H1 (cell line): Measurements from ENCODE around the gene SLC8A1. TPM values are rescaled to one million over a fixed set of nuclear protein-coding genes. Genes with fewer than 3 reads are reported as not detected.

Experiments
- CTCF ChIA-PET: fragments of 300-600 bp; sonication (Branson Sonifier 250); formaldehyde crosslinking; loops from one replicate; lab custom pipeline; 2021; ENCODE audit not compliant: partially characterized antibody; lab: Charles Lee
- POLR2A ChIA-PET: fragments of 300-600 bp; sonication (Branson Sonifier 250); formaldehyde crosslinking; loops from one replicate; lab custom pipeline; 2021; ENCODE audit warnings: inconsistent platforms; ENCODE audit not compliant: partially characterized antibody; lab: Charles Lee
- DNase-seq, 2 experiments: peaks; one replicate each; pipeline versions ENCODE4 v3.0.0 to v3.0.0-alpha.2; 2010 to 2022; ENCODE audit warnings: low spot score in 2 of 2, low read depth in 1 of 2, mixed read lengths in 1 of 2
- FAIRE-seq: peaks from 2 replicates; lab custom pipeline; 2011; peaks lifted over from hg19 to GRCh38; lab: Jason Lieb, UNC
- H2AFZ ChIP-seq: 2 replicates; pipeline ENCODE4 v1.8.1; 2012; ENCODE audit warnings: low read length, inconsistent platforms
- H2AK5ac ChIP-seq: 2 replicates; pipeline ENCODE4 v1.6.1; 2013; ENCODE audit warnings: low read depth, low read length
- H2BK120ac ChIP-seq: replicated peaks from 2 replicates; pipeline ENCODE3; 2013; ENCODE audit warnings: low read depth, low read length, inconsistent platforms
- H2BK12ac ChIP-seq: 2 replicates; pipeline ENCODE4 v1.6.1; 2013; ENCODE audit warnings: low read depth, low read length
- H2BK15ac ChIP-seq: 2 replicates; pipeline ENCODE4 v1.6.1; 2013; ENCODE audit warnings: low read length
- H2BK20ac ChIP-seq: 2 replicates; pipeline ENCODE4 v1.6.1; 2013; ENCODE audit warnings: low read length
- H2BK5ac ChIP-seq: 2 replicates; pipeline ENCODE4 v1.6.1; 2013; ENCODE audit warnings: low read depth, low read length
- H3K14ac ChIP-seq: 2 replicates; pipeline ENCODE4 v1.6.1; 2013; ENCODE audit warnings: inconsistent platforms; ENCODE audit not compliant: insufficient read length
- H3K18ac ChIP-seq: 2 replicates; pipeline ENCODE4 v1.6.1; 2013; ENCODE audit warnings: low read length; ENCODE audit errors: extremely low read depth
- H3K23ac ChIP-seq: 2 replicates; pipeline ENCODE4 v1.6.1; 2013; ENCODE audit warnings: inconsistent platforms; ENCODE audit not compliant: insufficient read length
- H3K23me2 ChIP-seq: 2 replicates; pipeline ENCODE4 v1.6.1; 2013; ENCODE audit warnings: low read depth, low read length
- H3K27ac ChIP-seq: 2 replicates; pipeline ENCODE4 v1.6.1; 2011; ENCODE audit warnings: low read depth, low read length, inconsistent platforms
- H3K27me3 ChIP-seq, 4 experiments: replicated peaks in 1 of 4; 1 replicate in 1 of 4; 2 replicates in 3 of 4; pipeline versions ENCODE4 v1.6.1 to v1.8.1; 2011 to 2013; ENCODE audit warnings: low read length in 3 of 4, mild to moderate bottlenecking in 3 of 4, inconsistent platforms in 2 of 4, mixed read lengths in 2 of 4, moderate library complexity in 1 of 4; ENCODE audit not compliant: control insufficient read depth in 3 of 4, insufficient read depth in 3 of 4; ENCODE audit errors: extremely low read depth in 1 of 4
- H3K36me3 ChIP-seq, 4 experiments: 2 replicates each; pipeline versions ENCODE4 v1.6.1 to v1.8.1; 2011 to 2013; ENCODE audit warnings: mild to moderate bottlenecking in 4 of 4, low read length in 3 of 4, moderate library complexity in 2 of 4, control low read depth in 1 of 4, inconsistent platforms in 1 of 4; ENCODE audit not compliant: insufficient read depth in 4 of 4, control insufficient read depth in 2 of 4
- H3K4ac ChIP-seq: replicated peaks from 2 replicates; pipeline ENCODE3; 2013; ENCODE audit warnings: low read length, low read depth, mixed read lengths, inconsistent platforms; ENCODE audit not compliant: insufficient read length
- H3K4me1 ChIP-seq, 4 experiments: replicated peaks in 1 of 4; 1 replicate in 1 of 4; 2 replicates in 3 of 4; pipeline versions ENCODE4 v1.6.1 to v1.8.1; 2011 to 2013; ENCODE audit warnings: low read length in 3 of 4, inconsistent platforms in 2 of 4, mixed read lengths in 1 of 4; ENCODE audit not compliant: insufficient read depth in 4 of 4, control insufficient read depth in 3 of 4
- H3K4me2 ChIP-seq, 2 experiments: 2 replicates each; pipeline versions ENCODE4 v1.6.1 to v1.8.1; 2011 to 2013; ENCODE audit warnings: low read depth in 2 of 2, low read length in 2 of 2, control low read depth in 1 of 2, inconsistent platforms in 1 of 2, mild to moderate bottlenecking in 1 of 2; ENCODE audit not compliant: insufficient read depth in 1 of 2
- H3K4me3 ChIP-seq, 4 experiments: fragments of 200-600, 300-600 bp in 1 of 4; sonication (generic), shearing (Covaris generic), sonication (Bioruptor Twin) in 1 of 4; 2 replicates each; pipeline versions ENCODE4 v1.5.1 to v1.8.1; 2011 to 2016; ENCODE audit warnings: low read length in 4 of 4, low read depth in 3 of 4, control low read depth in 2 of 4, inconsistent platforms in 2 of 4, mild to moderate bottlenecking in 2 of 4, mixed read lengths in 1 of 4, moderate library complexity in 1 of 4; ENCODE audit not compliant: insufficient read depth in 2 of 4; ENCODE audit errors: extremely low read depth in 1 of 4
- H3K56ac ChIP-seq: replicated peaks from 2 replicates; pipeline ENCODE3; 2013; ENCODE audit warnings: low read depth, mild to moderate bottlenecking, mixed read lengths, low read length, inconsistent platforms; ENCODE audit not compliant: insufficient read length
- H3K79me1 ChIP-seq: 2 replicates; pipeline ENCODE4 v1.6.1; 2013; ENCODE audit warnings: low read depth, low read length, control low read depth
- H3K79me2 ChIP-seq, 2 experiments: 2 replicates each; pipeline versions ENCODE4 v1.6.1 to v1.8.1; 2012 to 2013; ENCODE audit warnings: low read length in 2 of 2, mild to moderate bottlenecking in 2 of 2, inconsistent platforms in 1 of 2; ENCODE audit not compliant: insufficient read depth in 2 of 2, control insufficient read depth in 1 of 2
- H3K9ac ChIP-seq, 4 experiments: replicated peaks in 1 of 4; 1 replicate in 1 of 4; 2 replicates in 3 of 4; pipeline versions ENCODE4 v1.6.1 to v1.8.1; 2011 to 2013; ENCODE audit warnings: low read depth in 3 of 4, low read length in 3 of 4, control low read depth in 2 of 4, mild to moderate bottlenecking in 2 of 4, moderate library complexity in 2 of 4, inconsistent platforms in 1 of 4; ENCODE audit errors: extremely low read depth in 1 of 4
- H3K9me3 ChIP-seq, 2 experiments: 2 replicates each; pipeline versions ENCODE4 v1.6.1 to v1.8.1; 2012 to 2013; ENCODE audit warnings: mild to moderate bottlenecking in 2 of 2, moderate library complexity in 2 of 2, control low read depth in 1 of 2, inconsistent platforms in 1 of 2, low read depth in 1 of 2, low read length in 1 of 2, mixed read lengths in 1 of 2; ENCODE audit not compliant: insufficient read depth in 2 of 2
- H4K20me1 ChIP-seq, 2 experiments: replicated peaks in 1 of 2; 2 replicates each; pipeline versions ENCODE3 to v1.8.1; 2011 to 2013; ENCODE audit warnings: inconsistent platforms in 2 of 2, low read length in 2 of 2, mild to moderate bottlenecking in 1 of 2; ENCODE audit not compliant: insufficient read depth in 2 of 2, control insufficient read depth in 1 of 2
- H4K5ac ChIP-seq: 2 replicates; pipeline ENCODE4 v1.6.1; 2013; ENCODE audit warnings: low read length, low read depth, mixed read lengths, inconsistent platforms; ENCODE audit not compliant: insufficient read length
- H4K8ac ChIP-seq: 2 replicates; pipeline ENCODE4 v1.8.0; 2013; ENCODE audit warnings: mild to moderate bottlenecking, moderate library complexity, low read length, inconsistent platforms; ENCODE audit not compliant: insufficient read depth; ENCODE audit errors: extremely low read depth
- H4K91ac ChIP-seq: replicated peaks from 2 replicates; pipeline ENCODE3; 2013; ENCODE audit warnings: low read length, mixed read lengths, inconsistent platforms; ENCODE audit not compliant: insufficient read length
- ASH2L ChIP-seq: fragments of 200-600, 300-600 bp; sonication (generic); IDR thresholded peaks from one replicate; pipeline ENCODE4 v1.7.1; 2017; ENCODE audit warnings: low read length
- EZH2 ChIP-seq: fragments of 200-600 bp; sonication (generic); IDR thresholded peaks from 2 replicates; pipeline ENCODE4 v1.7.1; 2012; ENCODE audit warnings: low read depth, mild to moderate bottlenecking, moderate library complexity, low read length, inconsistent platforms; ENCODE audit not compliant: severe bottlenecking
- GTF2F1 ChIP-seq: IDR thresholded peaks from 2 replicates; pipeline ENCODE4 v1.6.1; 2012; ENCODE audit warnings: low read depth, low read length, improper control_type of control experiment, borderline replicate concordance
- JUN ChIP-seq: IDR thresholded peaks from 2 replicates; pipeline ENCODE4 v1.6.1; 2011; ENCODE audit warnings: low read depth, mild to moderate bottlenecking, improper control_type of control experiment, low read length
- PHF8 ChIP-seq: fragments of 200-600 bp; sonication (generic); conservative IDR thresholded peaks from 2 replicates; pipeline ENCODE4 v1.7.1; 2012; ENCODE audit warnings: low read depth, mild to moderate bottlenecking, inconsistent platforms, low read length, moderate library complexity
- RAD21 ChIP-seq, 2 experiments: IDR thresholded peaks in 1 of 2; conservative IDR thresholded peaks in 1 of 2; 2 replicates each; pipeline ENCODE4 v1.6.1; 2011; ENCODE audit warnings: low read depth in 2 of 2, low read length in 2 of 2, improper control_type of control experiment in 1 of 2, inconsistent platforms in 1 of 2, mild to moderate bottlenecking in 1 of 2, moderate library complexity in 1 of 2
- RNF2 ChIP-seq: fragments of 200-900, 300-1000 bp; sonication (generic); IDR thresholded peaks from 2 replicates; pipeline ENCODE4 v1.7.1; 2016; ENCODE audit warnings: borderline replicate concordance, low read depth, mild to moderate bottlenecking, antibody characterized with exemption, low read length; ENCODE audit not compliant: poor library complexity, severe bottlenecking; ENCODE audit errors: missing control alignments
- SUZ12 ChIP-seq: fragments of 200-600 bp; sonication (generic); IDR thresholded peaks from 2 replicates; pipeline ENCODE4 v1.6.1; 2012; ENCODE audit warnings: mild to moderate bottlenecking, inconsistent platforms, low read length, moderate library complexity, mixed read lengths
- WGBS, 2 experiments: shearing (Covaris generic) in 1 of 2; methylation state at CpG; one replicate each; pipeline versions ENCODE4 v1.1.6 to v1.1.7; 2013 to 2015; ENCODE audit warnings: low lambda C conversion rate in 2 of 2, mixed read lengths in 2 of 2, inconsistent platforms in 1 of 2, low coverage in 1 of 2, missing lambda C conversion rate in 1 of 2; ENCODE audit not compliant: insufficient replicate concordance in 2 of 2, insufficient coverage in 1 of 2, insufficient read length in 1 of 2; ENCODE audit errors: extremely low coverage in 1 of 2, missing lambda C conversion rate in 1 of 2; 5-methylcytosine and 5-hydroxymethylcytosine counted together
- polyA plus RNA-seq, 7 experiments: library from polyadenylated mRNA; depleted of rRNA in 3 of 7; stranded (reverse) in 5 of 7; unstranded in 2 of 7; fragments of >200 nt in 5 of 7; fragments of 200-250 nt in 2 of 7; gene quantifications; 1 replicate in 5 of 7; 2 replicates in 1 of 7; 4 replicates in 1 of 7; pipeline versions ENCODE4 v1.2.1 to v1.2.3, GENCODE V29; 2011 to 2013; ENCODE audit warnings: missing spikeins in 2 of 7, mixed read lengths in 2 of 7
- total RNA-seq: library from RNA; stranded (reverse); fragmentation: NEBNext Ultra II Directional; extraction: Animal tissue kit (Norgen Biotek cat#: 25700); gene quantifications from 2 replicates; pipeline ENCODE4 v1.2.1, GENCODE V29; 2021
- TF ChIP-seq, protein P1 (sequence below), 3 experiments: IDR thresholded peaks; 1 replicate in 2 of 3; 2 replicates in 1 of 3; pipeline versions ENCODE4 v1.5.1 to v1.6.1; 2011; ENCODE audit warnings: low read length in 3 of 3, mild to moderate bottlenecking in 3 of 3, inconsistent platforms in 2 of 3, low read depth in 1 of 3, moderate library complexity in 1 of 3; ENCODE audit not compliant: insufficient read depth in 1 of 3; ENCODE audit errors: control extremely low read depth in 1 of 3

SLC8A1 gene
- total and polyA plus RNA-seq, 2 of the 8 experiments (the other 6 are each of a cell fraction or from before 2014, with no cell fraction given): 0.68 to 3.6 TPM

GRCh38 chr2:40310303-40310702 is 141.6 kb downstream of the SLC8A1 start:
- Histone ChIP-seq H4K5ac (no peak overlapping the region), H3K56ac (no peak overlapping the region), H2BK15ac (no peak overlapping the region), H3K9me3 (0 out of 4 replicates have a peak, but pooled peaks cover 0 to 5% of the 10 kb centered on the region in 2 experiments), H4K91ac (no peak overlapping the region), H3K9ac (no peak overlapping the region), H2BK5ac (no peak overlapping the region), H3K27ac (no peak overlapping the region), H3K14ac (no peak overlapping the region), H4K8ac (no peak overlapping the region), H2BK20ac (no peak overlapping the region), H3K4me2 (no peak overlapping the region), H2BK12ac (no peak overlapping the region), H3K18ac (no peak overlapping the region), H3K36me3 (no peaks in the 10 kb centered on the region; a peak in 1 of 8 replicates), H2AFZ (no peak overlapping the region), H2AK5ac (no peak overlapping the region), H3K4me3 (no peak overlapping the region), H3K4ac (no peak overlapping the region), H2BK120ac (no peak overlapping the region), H3K4me1 (no peaks in the 10 kb centered on the region), H3K23ac (no peak overlapping the region), H3K79me1 (no peaks in the 10 kb centered on the region), H4K20me1 (no peaks in the 10 kb centered on the region), H3K79me2 (no peaks in the 10 kb centered on the region), H3K27me3 (no peaks in the 10 kb centered on the region), H3K23me2 (no peaks in the 10 kb centered on the region; the same call in 1 of the 2 replicates)
- 56% methylated on average over 1 of the region's 1 CpG; no CpG with 5 or more reads in 1 of the 2 experiments for WGBS, 2 experiments
- DNase-seq (no peak), FAIRE-seq (no peak)
- CTCF ChIA-PET: interaction anchor here (0.9 kb wide), 1 partner anchor 21 kb away, joined by 3 read pairs; no protein-coding TSS in a partner anchor
- POLR2A ChIA-PET: no interaction called here
- TF ChIP-seq ASH2L: no peak
- TF ChIP-seq RAD21 (IDR thresholded peaks at IDR 0.05 in 1 of 2, conservative IDR thresholded peaks at IDR 0.05 in 1 of 2; ENCODE audit: low read depth in 2 of 2, low read length in 2 of 2): no peak
- TF ChIP-seq SUZ12: no peak
- TF ChIP-seq RNF2: no peak
- TF ChIP-seq EZH2: no peak
- TF ChIP-seq, protein P1, sequence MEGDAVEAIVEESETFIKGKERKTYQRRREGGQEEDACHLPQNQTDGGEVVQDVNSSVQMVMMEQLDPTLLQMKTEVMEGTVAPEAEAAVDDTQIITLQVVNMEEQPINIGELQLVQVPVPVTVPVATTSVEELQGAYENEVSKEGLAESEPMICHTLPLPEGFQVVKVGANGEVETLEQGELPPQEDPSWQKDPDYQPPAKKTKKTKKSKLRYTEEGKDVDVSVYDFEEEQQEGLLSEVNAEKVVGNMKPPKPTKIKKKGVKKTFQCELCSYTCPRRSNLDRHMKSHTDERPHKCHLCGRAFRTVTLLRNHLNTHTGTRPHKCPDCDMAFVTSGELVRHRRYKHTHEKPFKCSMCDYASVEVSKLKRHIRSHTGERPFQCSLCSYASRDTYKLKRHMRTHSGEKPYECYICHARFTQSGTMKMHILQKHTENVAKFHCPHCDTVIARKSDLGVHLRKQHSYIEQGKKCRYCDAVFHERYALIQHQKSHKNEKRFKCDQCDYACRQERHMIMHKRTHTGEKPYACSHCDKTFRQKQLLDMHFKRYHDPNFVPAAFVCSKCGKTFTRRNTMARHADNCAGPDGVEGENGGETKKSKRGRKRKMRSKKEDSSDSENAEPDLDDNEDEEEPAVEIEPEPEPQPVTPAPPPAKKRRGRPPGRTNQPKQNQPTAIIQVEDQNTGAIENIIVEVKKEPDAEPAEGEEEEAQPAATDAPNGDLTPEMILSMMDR (IDR thresholded peaks at IDR 0.05; ENCODE audit: control extremely low read depth in 1 of 3, insufficient read depth in 1 of 3, low read depth in 1 of 3, low read length in 3 of 3): no peak
- no peak for TF ChIP-seq JUN
- no peak for TF ChIP-seq GTF2F1
- TF ChIP-seq PHF8: no peak
